ENCODE measurements around the gene MCF2L2. TPM values are rescaled to one million over a fixed set of nuclear protein-coding genes. Genes with fewer than 3 reads are reported as not detected.
"Not testable (repeated sequence)": the region's sequence is repeated elsewhere in the genome, so short reads cannot be mapped to it uniquely, and the experiment has no call there.

Gene MCF2L2
- total RNA-seq, 1 donor from 2014 or later: 0.53 TPM

DNA sequence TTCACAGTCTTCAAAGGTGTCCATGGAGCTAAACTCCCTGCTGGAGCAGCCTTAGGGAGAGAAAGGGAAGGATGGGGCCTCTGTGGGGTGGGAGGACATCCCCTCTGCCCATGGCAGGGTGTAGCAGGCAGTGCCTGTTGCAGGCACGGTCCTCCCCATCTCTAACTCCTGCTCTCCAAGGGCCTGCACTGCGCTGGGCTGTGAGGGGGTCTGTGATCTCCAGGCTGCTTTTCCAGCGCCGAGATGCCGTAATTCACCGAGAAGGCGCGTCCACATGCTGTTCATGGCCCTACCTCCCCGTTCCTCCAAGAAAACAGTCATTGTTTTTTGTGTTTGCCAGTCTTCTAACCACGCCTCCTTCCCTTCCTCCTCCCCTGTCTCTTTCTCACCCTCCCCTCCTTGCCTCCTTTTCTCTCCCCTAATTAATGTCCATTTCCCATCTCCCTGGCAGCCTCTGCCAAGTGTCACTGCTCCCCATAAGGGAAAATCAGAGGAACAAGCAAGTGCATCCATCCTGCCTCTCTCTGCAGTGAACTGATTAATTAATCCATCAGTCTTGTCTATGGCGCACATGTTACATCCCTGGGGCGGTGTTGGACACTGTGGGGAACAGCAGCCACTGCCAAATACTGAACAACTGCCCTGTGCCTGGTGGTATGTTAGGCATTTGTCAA, 248.2 kb downstream of the MCF2L2 start:
- DNase-seq (ENCODE audit: low read depth, low spot score): no peak

DNA sequence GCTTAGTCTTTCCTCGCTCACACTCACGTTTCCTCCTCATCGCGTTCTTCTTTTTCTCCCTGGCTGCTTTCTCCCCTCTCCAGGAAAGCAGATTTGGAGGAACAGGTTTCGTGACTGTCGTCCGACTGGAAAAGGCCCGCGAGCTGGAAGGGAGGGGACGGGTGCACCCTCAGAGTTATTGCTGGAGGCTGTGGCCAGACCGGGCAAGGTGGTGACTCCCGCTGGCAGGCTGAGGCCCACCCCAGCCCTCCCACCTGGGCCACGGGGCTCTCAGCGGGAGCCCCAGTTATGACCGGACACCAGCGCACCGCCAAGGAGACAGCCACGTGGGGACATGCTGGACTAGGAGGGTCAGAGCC, 248.9 kb downstream of the MCF2L2 start:
- DNase-seq (ENCODE audit: low read depth, low spot score): not testable (repeated sequence)

DNA sequence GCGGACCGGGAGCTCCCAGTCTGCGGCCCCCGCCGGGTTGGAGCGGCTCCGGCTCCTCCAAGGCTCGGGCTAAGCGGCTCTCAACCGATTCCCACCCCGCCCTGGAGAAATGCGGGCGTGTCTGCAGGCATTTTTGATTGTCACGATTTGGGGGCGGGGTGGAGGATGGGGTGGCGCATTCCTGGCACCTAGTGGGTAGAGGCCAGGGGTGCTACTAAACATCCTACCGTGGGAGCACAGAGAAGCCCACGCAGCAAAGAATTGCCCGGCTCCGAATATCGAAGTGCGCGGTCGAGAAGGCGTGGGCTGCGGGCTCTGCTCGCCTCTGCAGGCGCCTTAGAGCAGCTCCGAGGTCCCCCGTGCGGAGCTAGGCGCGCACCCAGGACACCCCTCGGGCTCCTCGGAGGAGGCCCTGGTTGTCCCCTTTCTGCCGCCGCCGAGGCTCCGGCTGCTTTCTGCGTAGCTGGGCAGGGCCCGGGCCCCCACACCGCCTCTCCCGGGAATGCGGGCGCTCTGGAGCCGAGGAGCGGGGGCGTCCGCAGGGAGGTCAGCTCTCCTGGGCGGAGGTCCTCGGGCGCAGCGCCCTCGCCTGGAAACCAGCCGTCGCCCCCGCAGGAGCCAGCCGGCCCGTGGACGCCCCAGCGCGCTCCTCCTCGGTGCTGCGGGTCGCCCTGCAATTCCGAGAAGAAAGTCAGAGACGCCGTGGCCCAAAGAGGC, 249.4 kb downstream of the MCF2L2 start:
- no peak for DNase-seq (ENCODE audit: low read depth, low spot score)

DNA sequence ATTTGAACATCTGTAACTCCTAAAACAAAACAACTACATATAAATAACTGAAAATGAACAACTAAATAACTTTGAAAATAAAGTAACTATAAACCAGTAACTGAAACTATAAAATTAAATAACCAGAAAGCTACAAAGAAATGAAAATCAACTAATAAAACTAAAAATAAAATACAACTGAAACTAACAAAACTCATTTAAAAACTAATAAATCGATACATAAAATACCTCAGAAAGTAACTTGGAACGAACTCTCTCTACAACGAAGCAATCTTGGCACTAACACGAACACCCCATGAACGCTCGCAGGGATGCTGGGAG, 249.9 kb downstream of the MCF2L2 start:
- no peak for DNase-seq (ENCODE audit: low read depth, low spot score)

DNA sequence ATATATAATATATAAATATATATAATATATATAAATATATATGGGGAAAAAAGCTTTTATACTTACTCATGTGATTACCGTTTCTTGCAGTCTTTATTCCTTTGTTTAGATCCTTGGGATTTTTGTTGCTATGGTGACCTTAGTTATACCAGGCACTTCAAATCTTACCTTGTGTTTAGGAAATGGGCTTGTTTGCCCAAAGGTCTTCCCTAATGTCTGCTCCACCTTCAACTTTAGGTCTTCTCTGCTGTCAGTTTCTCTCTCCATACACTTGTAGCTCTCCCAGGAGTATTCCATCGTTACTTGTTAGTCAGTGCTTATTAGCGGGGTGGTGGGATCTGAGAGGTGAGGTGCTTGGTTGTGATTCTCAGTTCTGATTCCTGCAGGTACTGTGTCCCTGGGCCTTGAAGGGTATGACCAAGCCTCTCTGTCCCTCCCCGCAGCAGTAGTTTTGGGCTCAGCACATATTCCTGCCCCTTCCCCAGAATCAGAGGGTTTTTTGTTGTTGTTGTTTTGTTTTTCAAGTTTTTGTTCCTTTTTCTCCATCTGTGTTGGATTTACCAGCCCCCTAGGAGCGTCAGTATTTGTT, 256.3 kb downstream of the MCF2L2 start:
- no peak for DNase-seq (ENCODE audit: low read depth, low spot score)

DNA sequence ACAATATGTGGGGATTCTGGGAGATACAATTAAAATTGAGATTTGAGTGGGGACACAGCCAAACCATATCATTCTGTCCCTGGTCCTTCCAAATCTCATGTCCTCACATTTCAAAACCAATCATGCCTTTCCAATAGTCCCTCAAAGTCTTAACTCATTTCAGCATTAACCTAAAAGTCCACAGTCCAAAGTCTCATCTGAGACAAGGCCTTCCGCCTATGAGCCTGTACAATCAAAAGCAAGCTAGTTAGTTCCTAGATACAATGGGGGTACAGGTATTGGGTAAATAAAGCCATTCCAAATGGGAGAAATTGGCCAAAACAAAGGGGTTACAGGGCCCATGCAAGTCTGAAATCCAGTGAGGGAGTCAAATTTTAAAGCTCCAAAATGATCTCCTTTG, 260.4 kb downstream of the MCF2L2 start:
- DNase-seq (ENCODE audit: low read depth, low spot score): not testable (repeated sequence)

DNA sequence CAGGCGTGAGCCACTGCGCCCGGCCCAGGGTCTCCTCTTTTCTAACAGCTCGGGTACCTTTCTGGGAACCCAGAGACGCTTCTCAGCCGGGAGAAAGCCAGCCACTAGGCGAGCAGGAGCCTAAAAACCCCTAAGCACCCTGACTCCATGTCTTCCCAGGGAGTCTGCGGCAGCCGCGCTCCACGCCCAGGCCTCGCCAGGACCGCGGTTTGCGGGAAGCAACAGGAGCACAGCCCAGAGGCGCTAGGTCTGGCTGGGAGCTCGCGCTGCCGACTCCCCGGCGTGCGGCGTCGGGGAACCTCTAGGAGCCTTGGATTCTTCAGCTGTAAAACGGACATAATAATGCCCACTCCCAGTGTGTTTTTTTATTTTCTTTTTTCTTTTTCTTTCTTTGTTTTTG, 264.9 kb downstream of the MCF2L2 start:
- no peak for DNase-seq (ENCODE audit: low read depth, low spot score)

DNA sequence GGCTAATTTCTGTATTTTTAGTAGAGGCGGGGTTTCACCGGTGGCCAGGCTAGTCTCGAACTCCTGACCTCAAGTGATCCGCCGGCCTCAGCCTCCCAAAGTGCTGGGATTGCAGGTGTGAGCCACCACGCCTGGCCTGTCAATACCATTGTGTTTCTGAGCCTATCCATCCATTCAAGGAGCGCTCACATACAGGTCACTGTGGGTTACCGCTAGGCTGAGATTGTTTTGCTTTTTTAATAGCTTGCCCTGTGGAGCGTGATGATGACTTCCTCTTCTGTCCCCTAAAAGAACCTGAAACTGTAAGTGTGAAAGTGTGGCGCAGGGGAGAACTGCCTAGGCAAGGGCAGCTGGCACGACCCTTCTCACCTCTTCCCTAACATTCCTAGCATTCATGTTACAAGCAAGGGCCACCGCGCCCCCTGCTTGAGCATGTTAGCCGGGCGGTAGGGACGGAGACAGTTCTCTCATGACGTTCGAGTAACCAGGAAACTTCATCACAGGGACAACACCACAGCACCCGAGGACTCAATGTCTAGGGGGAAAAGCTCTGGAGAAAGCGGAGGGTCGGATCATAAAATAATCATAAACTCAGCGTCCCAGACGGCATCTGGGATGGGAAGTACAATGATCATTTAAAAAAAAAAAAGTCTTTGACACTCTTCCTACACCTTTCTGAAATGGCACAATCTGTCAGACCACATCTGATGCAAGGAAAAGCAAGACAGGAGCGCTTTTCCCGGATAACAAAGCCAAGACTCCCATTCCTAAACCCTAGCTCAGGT, 266.7 kb downstream of the MCF2L2 start:
- DNase-seq (ENCODE audit: low read depth, low spot score): no peak

DNA sequence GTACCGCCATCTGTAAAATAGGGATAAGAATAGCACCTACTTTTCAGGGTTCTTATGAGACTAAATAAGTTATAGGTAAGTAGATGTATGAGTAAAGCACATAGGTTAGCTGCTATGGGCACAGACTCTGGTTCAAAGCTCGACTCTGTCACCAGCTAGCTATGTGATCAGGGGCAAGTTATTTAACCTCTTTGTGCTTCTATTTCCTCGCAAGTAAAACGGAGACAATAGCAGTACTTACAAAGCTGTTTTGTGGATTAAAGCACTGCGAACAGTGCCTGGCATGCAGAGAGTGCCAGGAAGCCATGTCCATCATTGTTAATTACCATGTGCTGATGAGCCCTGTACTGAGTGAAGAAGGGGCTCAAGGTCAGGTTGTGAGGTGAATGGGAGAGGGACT, 267.8 kb downstream of the MCF2L2 start:
- DNase-seq (ENCODE audit: low read depth, low spot score): no peak

DNA sequence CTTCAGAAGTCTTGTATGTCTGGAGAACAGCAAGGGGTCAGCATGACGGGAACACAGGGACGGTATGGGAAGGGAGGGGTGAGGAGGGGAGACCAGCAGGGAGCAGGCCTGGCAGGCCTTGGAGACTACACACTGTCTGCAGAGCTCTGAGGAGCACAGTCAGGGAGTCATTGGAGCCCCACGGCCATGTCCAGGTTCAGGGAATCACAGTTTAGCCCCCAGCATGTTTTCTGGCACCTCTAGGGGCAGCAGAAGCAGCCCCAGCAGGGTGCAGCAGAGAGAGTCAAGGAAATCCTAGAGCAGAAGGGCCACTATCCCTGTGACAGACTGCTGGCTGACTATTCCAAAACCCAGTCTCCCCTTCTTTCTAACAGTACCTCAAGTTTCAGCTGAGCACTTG, 269.1 kb downstream of the MCF2L2 start:
- DNase-seq (ENCODE audit: low read depth, low spot score): no peak

DNA sequence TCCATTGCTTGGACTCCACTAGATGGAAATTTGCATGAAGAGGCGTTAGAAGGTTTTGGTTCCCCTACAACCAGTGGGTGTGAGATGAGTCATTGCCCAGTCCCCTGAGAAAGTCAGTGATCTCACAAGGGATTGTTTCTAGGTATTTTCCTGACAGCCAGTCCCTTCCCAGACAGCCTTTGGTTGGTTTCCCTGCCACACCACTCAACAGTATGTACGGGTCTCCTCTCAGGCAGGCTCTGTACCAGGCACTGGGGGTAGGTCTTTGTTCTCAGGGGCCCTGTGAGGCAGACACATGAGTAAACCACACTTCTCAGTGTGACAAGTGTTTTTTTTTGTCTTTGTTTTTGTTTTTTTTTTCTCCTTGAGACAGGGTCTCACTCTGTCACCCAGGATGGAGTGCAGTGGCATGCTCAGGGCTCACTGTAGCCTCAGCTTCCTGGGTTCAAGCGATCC, 269.8 kb downstream of the MCF2L2 start:
- peak; percentile 10 for DNase-seq (ENCODE audit: low read depth, low spot score)

DNA sequence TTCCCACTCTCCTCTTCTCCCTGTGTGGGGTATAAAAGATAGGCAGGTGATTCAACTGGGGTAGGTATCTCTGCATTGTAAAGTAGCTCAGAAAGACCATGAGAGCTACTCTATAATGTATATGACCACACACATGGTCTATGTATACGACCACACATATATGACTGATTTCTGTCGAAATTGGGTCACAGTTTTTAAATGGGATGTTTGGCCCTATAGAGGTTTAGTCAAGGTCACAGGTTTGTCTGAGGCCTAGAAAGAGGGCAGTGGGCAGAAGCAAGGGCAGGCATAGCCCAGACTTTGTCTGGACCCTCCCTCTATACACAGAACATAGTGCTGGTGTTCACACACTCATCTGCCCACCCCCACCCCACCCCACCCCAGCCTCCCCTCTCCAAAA, 270.3 kb downstream of the MCF2L2 start:
- no peak for DNase-seq (ENCODE audit: low read depth, low spot score)

DNA sequence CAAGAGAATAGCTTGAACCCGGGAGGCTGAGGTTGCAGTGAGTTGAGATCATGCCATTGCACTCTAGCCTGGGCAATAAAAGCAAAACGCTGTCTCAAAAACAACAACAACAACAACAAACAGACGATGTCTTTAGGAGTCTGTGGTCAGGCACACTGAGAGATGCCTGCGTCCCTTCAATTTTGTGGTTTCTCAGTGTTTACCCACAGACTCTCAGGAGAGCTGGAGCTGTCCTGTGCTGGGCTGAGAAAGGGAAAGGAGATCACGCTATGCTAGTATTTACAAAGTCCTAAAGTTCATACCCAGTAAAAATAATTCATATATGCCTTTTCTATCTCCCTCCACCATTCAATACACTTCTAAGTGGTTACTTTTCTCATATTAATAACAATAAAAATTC, 272.2 kb downstream of the MCF2L2 start:
- no peak for DNase-seq (ENCODE audit: low read depth, low spot score)

DNA sequence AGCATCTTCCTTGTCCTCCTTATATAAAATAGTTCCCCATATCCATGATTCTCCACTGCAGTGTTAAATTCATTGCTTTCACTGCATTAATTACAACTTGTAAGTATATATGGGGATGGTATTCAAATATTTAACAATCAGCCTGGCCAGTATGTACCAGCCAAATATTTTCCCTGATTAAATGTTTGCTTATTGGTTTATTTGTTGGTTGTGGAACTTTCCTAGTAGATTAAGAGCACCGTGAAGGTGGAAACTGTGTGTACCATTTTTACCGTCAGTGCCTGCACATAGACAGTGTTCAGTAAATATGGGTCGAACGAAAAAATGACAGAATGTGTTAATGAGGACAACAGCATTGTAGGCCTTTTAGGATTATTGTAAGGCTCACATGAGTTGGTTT, 272.9 kb downstream of the MCF2L2 start:
- DNase-seq (ENCODE audit: low read depth, low spot score): no peak

DNA sequence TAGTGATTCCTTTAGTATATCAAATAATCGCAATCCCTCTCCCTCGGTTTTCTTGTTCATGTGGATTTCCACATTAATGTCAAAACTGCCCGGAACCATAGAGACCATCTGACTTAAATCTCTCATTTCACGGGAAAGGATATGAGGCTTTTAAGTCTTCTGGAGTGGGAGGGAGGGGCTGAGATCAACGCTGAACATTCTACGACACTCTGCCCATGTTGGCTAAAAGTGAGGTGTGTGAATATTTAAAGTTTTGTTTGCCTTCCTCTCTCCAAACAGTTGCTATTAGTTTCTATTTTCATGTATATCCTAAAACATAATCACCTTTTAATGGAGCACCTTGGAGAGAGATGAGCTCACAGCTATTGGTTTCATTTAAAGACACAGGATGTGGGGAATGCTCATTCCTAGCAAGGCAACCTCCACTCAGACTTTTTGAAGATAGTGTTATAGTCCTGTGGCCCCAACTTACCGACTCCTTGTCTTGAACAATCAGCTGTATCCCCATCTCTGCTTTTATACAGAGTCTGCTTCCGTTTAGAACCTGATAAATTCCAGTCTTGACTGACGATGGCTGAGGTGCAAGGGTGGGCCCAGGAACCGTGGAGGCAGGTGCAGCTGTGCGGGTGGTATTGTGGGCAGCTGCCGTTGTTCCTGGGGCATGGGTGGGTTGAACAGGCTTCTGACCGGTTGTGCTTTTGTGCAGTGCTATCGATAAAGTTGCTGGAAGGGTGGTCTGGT, 275.0 kb downstream of the MCF2L2 start:
- no peak for DNase-seq (ENCODE audit: low read depth, low spot score)

DNA sequence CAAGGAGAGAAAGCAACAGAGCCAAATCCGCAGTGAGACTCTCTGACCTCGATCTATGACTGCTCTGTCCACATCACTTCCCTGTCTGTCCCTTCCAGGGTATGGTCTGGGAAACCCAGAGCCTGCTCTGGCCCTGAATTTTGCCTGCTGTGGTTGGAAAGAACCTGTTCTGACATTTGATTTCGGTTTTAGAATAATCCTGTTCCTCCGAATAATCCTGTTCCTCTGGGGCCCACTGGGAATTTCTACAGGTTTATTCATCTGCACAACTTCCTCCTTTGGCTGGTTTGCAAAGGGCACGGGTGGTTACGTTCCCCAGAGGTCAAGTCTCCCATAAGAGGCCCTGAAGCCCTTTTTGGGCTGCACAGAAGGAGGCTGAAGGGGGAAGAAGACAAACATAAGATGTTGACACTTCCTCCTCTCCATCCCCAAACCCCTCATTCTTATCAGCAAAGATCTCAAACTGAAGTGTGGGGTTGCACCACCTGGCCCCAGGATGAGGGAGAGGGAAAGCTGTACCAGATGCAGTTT, 276.5 kb downstream of the MCF2L2 start:
- no peak for DNase-seq (ENCODE audit: low read depth, low spot score)

DNA sequence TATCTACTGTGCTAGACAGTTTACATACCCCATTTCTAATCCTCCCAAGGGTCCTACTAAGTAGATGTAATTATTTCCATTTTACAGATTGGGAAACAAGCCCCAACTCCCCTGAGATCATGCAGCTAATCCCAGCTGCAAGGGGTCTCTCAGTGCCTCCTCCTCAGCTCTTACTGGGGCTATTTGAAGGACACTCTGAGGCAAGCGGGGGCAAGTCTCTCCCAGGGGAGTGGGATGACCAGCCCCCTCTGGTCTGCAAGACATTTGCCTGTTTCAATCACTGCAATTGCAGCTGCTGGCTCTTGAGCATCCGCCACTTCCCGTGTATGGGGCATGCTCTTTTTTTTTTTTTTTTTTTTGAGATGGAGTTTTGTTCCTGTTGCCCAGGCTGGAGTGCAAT, 277.3 kb downstream of the MCF2L2 start:
- no peak for DNase-seq (ENCODE audit: low read depth, low spot score)

DNA sequence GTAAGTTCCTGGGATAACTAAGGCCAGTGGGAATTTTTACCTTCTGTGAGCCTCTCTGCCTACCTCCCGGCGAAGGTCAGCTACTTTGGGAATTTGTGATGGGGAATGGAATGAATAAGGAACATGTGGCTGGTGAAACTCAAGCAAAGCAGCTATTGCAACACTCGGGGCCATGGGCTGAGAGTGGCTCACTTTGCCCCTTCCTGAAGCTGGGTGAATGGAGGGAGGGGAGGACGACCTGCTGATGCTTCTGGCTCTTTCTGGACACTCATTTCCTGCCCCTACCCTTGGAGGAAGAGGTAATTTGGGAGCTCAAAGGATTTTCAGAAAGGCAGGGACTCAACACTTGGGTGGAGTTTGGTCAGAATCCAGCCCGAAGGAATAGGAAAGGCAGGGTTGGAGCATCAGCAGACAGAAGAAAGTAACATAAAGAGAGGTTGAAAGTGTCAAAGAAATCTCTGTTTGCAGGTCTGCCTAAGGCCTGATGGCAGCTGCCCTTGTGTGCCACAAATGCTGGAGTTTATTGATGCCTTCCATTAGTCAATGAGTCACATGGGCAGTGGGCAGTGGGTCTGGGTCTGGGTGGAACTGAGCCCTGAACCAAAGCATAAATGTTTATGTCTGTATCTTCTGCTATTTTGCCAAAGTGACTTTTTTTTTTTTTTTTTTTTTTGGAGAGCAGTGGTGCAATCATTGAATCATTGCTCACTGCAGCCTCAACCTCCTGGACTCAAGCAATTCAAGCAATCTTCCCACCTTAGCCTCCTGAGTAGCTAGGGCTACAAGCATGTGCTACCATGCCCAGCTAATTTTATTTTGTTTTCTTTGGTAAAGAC, 278.3 kb downstream of the MCF2L2 start:
- DNase-seq (ENCODE audit: low read depth, low spot score): no peak

DNA sequence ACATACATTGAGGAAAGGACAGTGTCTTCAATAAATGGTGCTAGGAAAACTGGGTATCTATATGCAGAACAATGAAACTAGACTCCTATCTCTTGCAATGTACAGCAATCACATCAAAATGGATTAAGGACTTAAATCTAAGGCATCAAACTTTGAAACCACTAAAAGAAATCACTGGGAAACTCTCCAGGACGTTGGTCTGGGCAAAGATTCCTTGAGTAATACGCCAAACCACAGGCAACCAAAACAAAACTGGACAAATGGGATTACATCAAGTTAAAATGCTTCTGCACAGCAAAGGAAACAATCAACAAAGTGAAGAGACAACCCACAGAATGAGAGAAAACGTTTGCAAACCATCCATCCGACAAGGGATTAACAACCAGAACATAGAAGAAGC, 280.4 kb downstream of the MCF2L2 start:
- DNase-seq (ENCODE audit: low read depth, low spot score): no peak

DNA sequence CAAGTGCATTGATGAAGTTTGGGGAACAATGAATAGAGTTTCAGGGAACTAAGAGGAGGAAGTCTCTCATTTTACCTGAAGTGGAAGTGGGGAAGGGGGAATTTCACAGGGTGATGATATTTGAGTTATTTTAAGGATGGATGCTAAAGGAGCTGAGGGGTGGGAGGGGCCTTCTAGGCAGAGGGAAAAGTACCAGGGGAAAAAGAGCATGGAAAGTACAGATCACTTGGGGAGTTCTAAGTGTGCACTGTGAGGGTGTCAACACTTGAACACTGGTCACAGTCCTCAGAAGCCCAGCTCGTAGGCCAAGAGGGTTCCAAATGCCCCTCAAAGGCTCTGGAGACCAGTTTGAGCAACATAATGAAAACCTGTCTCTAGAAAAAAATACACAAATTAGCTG, 284.1 kb downstream of the MCF2L2 start:
- no peak for DNase-seq (ENCODE audit: low read depth, low spot score)
